ENCODE measurements around the gene SLX4. TPM values are rescaled to one million over a fixed set of nuclear protein-coding genes. Genes with fewer than 3 reads are reported as not detected.

The SLX4 gene
- total and polyA plus RNA-seq, 9 of the 15 experiments (the other 6 are each of a cell fraction or from before 2014, with no cell fraction given) = 0.29 to 7.9 (median 3.8) TPM

- Histone ChIP-seq H3K9me1 (ENCODE audit: control insufficient read depth, insufficient read depth, low read length) (no peaks in the 10 kb centered on the region), H4K20me1 (replicated peaks; ENCODE audit: control insufficient read depth, insufficient read depth, low read length) (no peaks in the 10 kb centered on the region; the same call in none of the 2 replicates), H3K79me2 (ENCODE audit: control insufficient read depth, insufficient read depth, low read length) (no peaks in the 10 kb centered on the region), H3K36me3 (ENCODE audit: control insufficient read depth, insufficient read depth, low read length) (peaks cover 15% of the 10 kb centered on the region; the same call in 2 of the 3 replicates), H2AFZ (ENCODE audit: low read depth, low read length) (no peak overlapping the region), H3K4me1 (replicated peaks in 1 of 2; ENCODE audit: control insufficient read depth in 2 of 2, insufficient read depth in 2 of 2, low read length in 2 of 2) (peaks cover 0 to 27% of the 10 kb centered on the region in 2 experiments; a peak in 3 of 5 replicates), H3K27me3 (ENCODE audit: control insufficient read depth in 2 of 2, insufficient read depth in 2 of 2, low read length in 2 of 2) (no peaks in the 10 kb centered on the region; a peak in 1 of 5 replicates), H3K4me3 (no peak overlapping the region), H3K4me2 (ENCODE audit: insufficient read depth, low read length) (no peak overlapping the region), H3K27ac (ENCODE audit: extremely low read depth, low read depth, low read length) (no peak overlapping the region), H3K9ac (ENCODE audit: insufficient read depth in 1 of 2, low read depth in 2 of 2, low read length in 2 of 2) (peak overlapping the region in 1 of 2 experiments; percentile 28; a peak in 1 of 4 replicates), H3K9me3 (replicated peaks; ENCODE audit: control insufficient read depth, insufficient read depth, low read depth, low read length) (no peaks in the 10 kb centered on the region)
- TF ChIP-seq DLX4 (CRISPR knock-in tag; IDR thresholded peaks at IDR 0.05) (no peak), NFIC (IDR thresholded peaks at IDR 0.05) (peak; percentile 86)
- ATAC-seq = no peak
- POLR2A ChIA-PET = no interaction called here
- 60% methylated on average over 8 of the region's 8 CpGs for whole genome bisulfite sequencing (ENCODE audit: insufficient coverage, low coverage, missing lambda C conversion rate)
- no TSS peak for BruUV-seq (replicated peaks)
- FAIRE-seq = no peak
- DNase-seq (ENCODE audit: extremely low read depth in 1 of 4, low spot score in 3 of 4) = no peak
- CTCF ChIA-PET (ENCODE audit: low intra/inter-chr PET ratio) = no interaction called here
- in situ Hi-C loops (cut with MboI) = no loop called here
- intact Hi-C loops (cut with micrococcal nuclease) = no loop called here
These were observed 30.7 kb downstream of the SLX4 start for GRCh38 chr16:3580686-3581085.

GRCh38 chr16:3580251-3580651 lies 31.2 kb downstream of the SLX4 start:
- TF ChIP-seq TAF9B (IDR thresholded peaks at IDR 0.05; ENCODE audit: partially characterized antibody) (no peak), ZNF586 (CRISPR knock-in tag; conservative IDR thresholded peaks at IDR 0.05) (no peak), ZNF764 (CRISPR knock-in tag; IDR thresholded peaks at IDR 0.05; ENCODE audit: low read depth) (no peak), HDAC2 (IDR thresholded peaks at IDR 0.05) (no peak), NBN (IDR thresholded peaks at IDR 0.05; ENCODE audit: low read depth) (no peak), ZSCAN32 (CRISPR knock-in tag; IDR thresholded peaks at IDR 0.05) (no peak), ADNP (tag; IDR thresholded peaks at IDR 0.05) (no peak), E2F6 (IDR thresholded peaks at IDR 0.05; ENCODE audit: borderline replicate concordance in 1 of 2, extremely low read depth in 1 of 2, insufficient read depth in 1 of 2, insufficient read length in 1 of 2, low read depth in 1 of 2, low read length in 1 of 2, poor library complexity in 1 of 2, severe bottlenecking in 1 of 2) (no peak), FIP1L1 (IDR thresholded peaks at IDR 0.05; ENCODE audit: low read depth, low read length, poor library complexity, severe bottlenecking) (no peak), ESRRB (CRISPR knock-in tag; IDR thresholded peaks at IDR 0.05; ENCODE audit: borderline replicate concordance) (no peak), DNMT1 (IDR thresholded peaks at IDR 0.05) (no peak), ZNF77 (CRISPR knock-in tag; IDR thresholded peaks at IDR 0.05) (no peak), PTBP1 (IDR thresholded peaks at IDR 0.05; ENCODE audit: low read depth, low read length) (no peak), CBX1 (IDR thresholded peaks at IDR 0.05; ENCODE audit: low read depth) (no peak), CAMTA2 (CRISPR knock-in tag; conservative IDR thresholded peaks at IDR 0.05) (no peak)
- in situ Hi-C loops (cut with MboI) = no loop called here
- peaks cover 15% of the 10 kb centered on the region; the same call in 2 of the 3 replicates for H3K36me3 ChIP-seq (ENCODE audit: control insufficient read depth, insufficient read depth, low read length)
- no peak overlapping the region for H2AFZ ChIP-seq (ENCODE audit: low read depth, low read length)
- ChIA-PET POLR2A (no interaction called here), CTCF (ENCODE audit: low intra/inter-chr PET ratio) (no interaction called here)
- no peaks in the 10 kb centered on the region; a peak in 1 of 5 replicates for H3K27me3 ChIP-seq (ENCODE audit: control insufficient read depth in 2 of 2, insufficient read depth in 2 of 2, low read length in 2 of 2)
- intact Hi-C loops (cut with micrococcal nuclease) = no loop called here
- H3K27ac ChIP-seq (ENCODE audit: extremely low read depth, low read depth, low read length) = no peak overlapping the region
- no TSS peak for BruUV-seq (replicated peaks)
- no peaks in the 10 kb centered on the region; the same call in none of the 2 replicates for H4K20me1 ChIP-seq (replicated peaks; ENCODE audit: control insufficient read depth, insufficient read depth, low read length)
- WGBS (ENCODE audit: insufficient coverage, low coverage, missing lambda C conversion rate) = 75% methylated on average over 9 of the region's 11 CpGs
- H3K4me2 ChIP-seq (ENCODE audit: insufficient read depth, low read length) = no peak overlapping the region
- ATAC-seq (no peak), DNase-seq (ENCODE audit: extremely low read depth in 1 of 4, low spot score in 3 of 4) (no peak), FAIRE-seq (no peak)
- H3K4me3 ChIP-seq = no peak overlapping the region
- peaks cover 0 to 31% of the 10 kb centered on the region in 2 experiments; a peak in 3 of 5 replicates for H3K4me1 ChIP-seq (replicated peaks in 1 of 2; ENCODE audit: control insufficient read depth in 2 of 2, insufficient read depth in 2 of 2, low read length in 2 of 2)
- peak overlapping the region in 1 of 2 experiments; percentile 42; a peak in 1 of 4 replicates for H3K9ac ChIP-seq (ENCODE audit: insufficient read depth in 1 of 2, low read depth in 2 of 2, low read length in 2 of 2)
- H3K9me3 ChIP-seq (replicated peaks; ENCODE audit: control insufficient read depth, insufficient read depth, low read depth, low read length) = no peaks in the 10 kb centered on the region
- no peaks in the 10 kb centered on the region for H3K79me2 ChIP-seq (ENCODE audit: control insufficient read depth, insufficient read depth, low read length)
- no peaks in the 10 kb centered on the region for H3K9me1 ChIP-seq (ENCODE audit: control insufficient read depth, insufficient read depth, low read length)
